Endodermal cell (in vitro differentiated cells): ENCODE data around the gene FCHO1. TPM values are rescaled to one million over a fixed set of nuclear protein-coding genes. Genes with fewer than 3 reads are reported as not detected.

ENCODE experiments used
- DNase-seq: peaks from one replicate; pipeline ENCODE4 v3.0.0-alpha.2; 2017
- H3K27ac ChIP-seq: 2 replicates; pipeline ENCODE4 v1.5.1; 2013; ENCODE audit warnings: mild to moderate bottlenecking, low read depth, low read length, moderate library complexity
- H3K27me3 ChIP-seq: 2 replicates; pipeline ENCODE4 v1.6.1; 2013; ENCODE audit warnings: mild to moderate bottlenecking, low read length, moderate library complexity; ENCODE audit not compliant: insufficient read depth, control insufficient read depth, poor library complexity, severe bottlenecking
- H3K36me3 ChIP-seq: 2 replicates; pipeline ENCODE4 v1.7.0; 2013; ENCODE audit warnings: mild to moderate bottlenecking, low read length, moderate library complexity; ENCODE audit not compliant: control insufficient read depth, insufficient read depth
- H3K4me1 ChIP-seq: one replicate; pipeline ENCODE4 v1.7.0; 2013; ENCODE audit warnings: low read length; ENCODE audit not compliant: control insufficient read depth, insufficient read depth
- H3K4me3 ChIP-seq: 2 replicates; pipeline ENCODE4 v1.5.1; 2013; ENCODE audit warnings: mild to moderate bottlenecking, low read length, moderate library complexity
- H3K9ac ChIP-seq: 2 replicates; pipeline ENCODE4 v1.6.1; 2013; ENCODE audit warnings: mild to moderate bottlenecking, low read length, moderate library complexity; ENCODE audit not compliant: poor library complexity, severe bottlenecking; ENCODE audit errors: extremely low read depth
- H3K9me3 ChIP-seq: 2 replicates; pipeline ENCODE4 v1.6.1; 2013; ENCODE audit warnings: mild to moderate bottlenecking, low read length, moderate library complexity; ENCODE audit not compliant: control insufficient read depth
- H3K27ac Mint-ChIP-seq: 2 replicates; pipeline ENCODE4 v1.8.0; 2020; ENCODE audit warnings: mixed read lengths
- H3K27me3 Mint-ChIP-seq: 2 replicates; pipeline ENCODE4 v1.8.0; 2021; ENCODE audit warnings: mild to moderate bottlenecking, mixed read lengths; ENCODE audit not compliant: insufficient read depth
- H3K36me3 Mint-ChIP-seq: 2 replicates; pipeline ENCODE4 v1.8.0; 2020; ENCODE audit warnings: low read depth, mixed read lengths
- H3K4me1 Mint-ChIP-seq: 2 replicates; pipeline ENCODE4 v1.8.0; 2020; ENCODE audit warnings: mixed read lengths
- H3K4me3 Mint-ChIP-seq: 2 replicates; pipeline ENCODE4 v1.8.0; 2020; ENCODE audit warnings: mild to moderate bottlenecking, moderate library complexity, mixed read lengths
- H3K9me3 Mint-ChIP-seq: 2 replicates; pipeline ENCODE4 v1.8.0; 2020; ENCODE audit warnings: mild to moderate bottlenecking, mixed read lengths
- WGBS, 2 experiments: methylation state at CpG; one replicate each; pipeline versions ENCODE4 v1.1.5 to v1.1.7; 2013; ENCODE audit warnings: missing lambda C conversion rate in 2 of 2, mixed read lengths in 1 of 2; ENCODE audit not compliant: insufficient coverage in 1 of 2, insufficient read length in 1 of 2; 5-methylcytosine and 5-hydroxymethylcytosine counted together
- total RNA-seq, 2 donors: library from RNA; stranded (reverse); fragmentation: NEBNext Ultra II Directional in 1 of 2; extraction: Animal tissue kit (Norgen Biotek cat#: 25700) in 1 of 2; gene quantifications; 2 replicates in 1 of 2; 3 replicates in 1 of 2; pipeline ENCODE4 v1.2.1, GENCODE V29; 2021
- TF ChIP-seq, protein P1 (sequence below): fragments of 200-600 bp; sonication (generic); conservative IDR thresholded peaks from 2 replicates; pipeline ENCODE4 v1.5.0; 2021; ENCODE audit warnings: antibody characterized with exemption, mild to moderate bottlenecking

Gene FCHO1
- total RNA-seq, 2 donors from 2014 or later = 8.5 to 10.2 TPM

DNA sequence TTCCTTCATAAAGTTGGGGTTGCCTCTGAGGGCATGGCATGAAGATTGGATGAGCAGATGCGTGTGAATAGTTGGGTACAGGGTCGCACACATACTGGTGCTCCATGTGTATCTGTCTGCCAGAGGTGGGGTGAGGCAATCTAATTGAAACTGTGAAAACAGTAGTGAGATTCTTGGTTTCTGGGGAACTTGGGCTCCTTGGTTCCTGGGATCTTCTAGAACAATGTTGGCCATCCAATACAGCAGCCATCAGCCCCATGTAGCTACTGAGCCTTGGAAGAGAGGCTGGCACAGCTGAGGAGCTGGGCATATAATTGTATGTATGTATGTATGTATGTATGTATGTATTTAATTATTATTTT lies 616 bp downstream of the FCHO1 start:
- TF ChIP-seq, protein P1, sequence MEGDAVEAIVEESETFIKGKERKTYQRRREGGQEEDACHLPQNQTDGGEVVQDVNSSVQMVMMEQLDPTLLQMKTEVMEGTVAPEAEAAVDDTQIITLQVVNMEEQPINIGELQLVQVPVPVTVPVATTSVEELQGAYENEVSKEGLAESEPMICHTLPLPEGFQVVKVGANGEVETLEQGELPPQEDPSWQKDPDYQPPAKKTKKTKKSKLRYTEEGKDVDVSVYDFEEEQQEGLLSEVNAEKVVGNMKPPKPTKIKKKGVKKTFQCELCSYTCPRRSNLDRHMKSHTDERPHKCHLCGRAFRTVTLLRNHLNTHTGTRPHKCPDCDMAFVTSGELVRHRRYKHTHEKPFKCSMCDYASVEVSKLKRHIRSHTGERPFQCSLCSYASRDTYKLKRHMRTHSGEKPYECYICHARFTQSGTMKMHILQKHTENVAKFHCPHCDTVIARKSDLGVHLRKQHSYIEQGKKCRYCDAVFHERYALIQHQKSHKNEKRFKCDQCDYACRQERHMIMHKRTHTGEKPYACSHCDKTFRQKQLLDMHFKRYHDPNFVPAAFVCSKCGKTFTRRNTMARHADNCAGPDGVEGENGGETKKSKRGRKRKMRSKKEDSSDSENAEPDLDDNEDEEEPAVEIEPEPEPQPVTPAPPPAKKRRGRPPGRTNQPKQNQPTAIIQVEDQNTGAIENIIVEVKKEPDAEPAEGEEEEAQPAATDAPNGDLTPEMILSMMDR = no peak
- H3K36me3 Mint-ChIP-seq = no peaks in the 10 kb centered on the region
- no peaks in the 10 kb centered on the region for H3K9me3 ChIP-seq
- H3K27ac Mint-ChIP-seq = no peak overlapping the region
- no peak overlapping the region for H3K4me3 Mint-ChIP-seq
- DNase-seq = no peak
- H3K27ac ChIP-seq = no peak overlapping the region
- WGBS, 2 experiments = 92 to 94% methylated on average over 2 of the region's 2 CpGs
- H3K4me1 ChIP-seq = no peaks in the 10 kb centered on the region
- no peak overlapping the region for H3K9ac ChIP-seq
- H3K27me3 ChIP-seq = no peaks in the 10 kb centered on the region
- peaks cover 4% of the 10 kb centered on the region for H3K27me3 Mint-ChIP-seq
- H3K36me3 ChIP-seq = no peaks in the 10 kb centered on the region
- no peak overlapping the region for H3K4me3 ChIP-seq
- H3K4me1 Mint-ChIP-seq = no peaks in the 10 kb centered on the region
- no peaks in the 10 kb centered on the region for H3K9me3 Mint-ChIP-seq

DNA sequence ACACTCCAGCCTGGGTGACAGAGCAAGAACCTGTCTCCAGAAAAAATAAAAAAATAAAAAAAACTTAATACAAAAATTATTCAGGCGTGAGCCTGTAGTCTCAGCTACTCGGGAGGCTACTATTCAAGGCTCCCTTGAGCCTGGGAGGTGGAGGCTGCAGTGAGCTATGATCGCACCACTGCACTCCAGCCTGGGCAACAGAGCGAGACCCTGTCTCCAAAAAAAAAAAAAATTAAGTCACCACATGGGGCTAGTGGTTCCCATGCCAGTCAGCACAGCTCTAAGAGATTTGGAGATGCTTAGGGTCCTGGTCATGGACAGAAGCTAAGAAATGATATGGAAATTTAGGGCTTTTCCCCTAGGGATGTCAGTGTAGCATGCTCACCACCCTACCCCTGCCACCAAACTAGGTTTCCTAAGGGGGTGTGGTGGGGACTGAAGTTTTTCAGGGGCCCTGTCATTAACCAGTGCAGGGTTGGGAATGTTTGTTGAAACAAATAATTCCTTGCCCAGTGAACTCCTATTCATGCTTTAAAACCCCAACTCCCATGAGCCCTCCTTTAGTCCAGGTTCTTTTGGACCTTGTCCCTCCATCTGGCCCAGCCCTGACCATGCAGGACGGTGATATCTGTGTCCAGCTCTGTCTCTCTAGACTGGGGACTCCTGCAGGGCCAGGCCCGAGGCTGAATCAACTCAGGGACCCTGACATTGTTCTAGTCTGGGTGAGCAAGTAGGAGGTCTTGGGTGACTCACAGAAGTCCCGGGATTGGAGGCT lies 1.8 kb downstream of the FCHO1 start:
- Histone ChIP-seq H3K9me3 (no peaks in the 10 kb centered on the region), H3K4me1 (no peaks in the 10 kb centered on the region), H3K27me3 (no peaks in the 10 kb centered on the region), H3K27ac (no peak overlapping the region), H3K36me3 (no peaks in the 10 kb centered on the region), H3K9ac (no peak overlapping the region), H3K4me3 (no peak overlapping the region)
- 70 to 88% methylated on average over 2 to 7 of the region's 7 CpGs for WGBS, 2 experiments
- Mint-ChIP-seq H3K36me3 (no peaks in the 10 kb centered on the region), H3K27ac (no peak overlapping the region), H3K4me3 (no peak overlapping the region), H3K27me3 (peaks cover 4% of the 10 kb centered on the region), H3K9me3 (no peaks in the 10 kb centered on the region), H3K4me1 (no peaks in the 10 kb centered on the region)
- no peak for DNase-seq
- TF ChIP-seq, protein P1 = no peak

DNA sequence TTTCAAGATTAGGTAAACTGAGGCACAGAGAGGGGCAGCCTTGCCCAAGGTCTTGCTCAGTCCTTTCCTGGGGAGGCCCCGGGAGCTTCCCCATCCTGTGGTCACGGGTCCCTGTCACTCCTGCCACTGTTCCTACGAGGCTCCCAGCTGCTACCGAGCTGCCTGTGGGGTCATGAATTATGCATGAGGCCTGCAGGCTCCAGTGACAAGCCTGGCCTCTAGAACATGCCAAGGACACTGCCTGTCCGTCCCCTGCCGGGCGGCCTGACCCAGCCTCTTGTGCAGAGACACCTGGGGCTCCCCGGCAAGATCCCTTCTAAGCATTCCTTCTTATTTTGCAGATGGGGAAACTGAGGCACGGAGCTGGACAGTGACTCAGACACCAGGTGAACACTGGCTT lies 2.7 kb downstream of the FCHO1 start:
- Histone ChIP-seq H3K27ac (no peak overlapping the region), H3K27me3 (no peaks in the 10 kb centered on the region), H3K4me1 (no peaks in the 10 kb centered on the region), H3K4me3 (no peak overlapping the region), H3K9ac (no peak overlapping the region), H3K36me3 (no peaks in the 10 kb centered on the region), H3K9me3 (no peaks in the 10 kb centered on the region)
- Mint-ChIP-seq H3K27ac (no peak overlapping the region), H3K27me3 (peaks cover 2% of the 10 kb centered on the region), H3K9me3 (no peaks in the 10 kb centered on the region), H3K4me1 (no peaks in the 10 kb centered on the region), H3K4me3 (no peak overlapping the region), H3K36me3 (no peaks in the 10 kb centered on the region)
- DNase-seq = no peak
- TF ChIP-seq, protein P1 = no peak
- WGBS, 2 experiments = 55 to 76% methylated on average over 6 to 9 of the region's 9 CpGs
